HEK293 (cell line): ENCODE results near the gene ADAMTSL4.

Experiments used
- GLIS1 ChIP-seq: fragments of 450-650 bp; formaldehyde crosslinking; IDR thresholded peaks from 2 replicates; pipeline ENCODE4 v1.5.1; 2016; ENCODE audit warnings: missing biosample characterization, missing genetic modification characterization
- KLF17 ChIP-seq: fragments of 450-650 bp; formaldehyde crosslinking; IDR thresholded peaks from 2 replicates; pipeline ENCODE4 v1.5.1; 2016; ENCODE audit warnings: missing biosample characterization, missing genetic modification characterization
- PRDM2 ChIP-seq: fragments of 450-650 bp; formaldehyde crosslinking; IDR thresholded peaks from 2 replicates; pipeline ENCODE4 v1.5.1; 2016; ENCODE audit warnings: missing biosample characterization, missing genetic modification characterization, borderline replicate concordance
- RBAK ChIP-seq: fragments of 450-650 bp; formaldehyde crosslinking; IDR thresholded peaks from 2 replicates; pipeline ENCODE4 v1.5.1; 2016; ENCODE audit warnings: missing biosample characterization, missing genetic modification characterization
- SP7 ChIP-seq: fragments of 450-650 bp; formaldehyde crosslinking; IDR thresholded peaks from 2 replicates; pipeline ENCODE4 v1.5.1; 2016; ENCODE audit warnings: missing biosample characterization, missing genetic modification characterization
- YY2 ChIP-seq: fragments of 450-650 bp; formaldehyde crosslinking; IDR thresholded peaks from 2 replicates; pipeline ENCODE4 v1.5.1; 2016; ENCODE audit warnings: missing biosample characterization, missing genetic modification characterization
- ZBTB21 ChIP-seq: fragments of 450-650 bp; formaldehyde crosslinking; IDR thresholded peaks from 2 replicates; pipeline ENCODE4 v1.5.1; 2017; ENCODE audit warnings: missing biosample characterization, missing genetic modification characterization
- ZNF10 ChIP-seq: fragments of 450-650 bp; formaldehyde crosslinking; IDR thresholded peaks from 2 replicates; pipeline ENCODE4 v1.5.1; 2017; ENCODE audit warnings: missing biosample characterization, missing genetic modification characterization
- ZNF114 ChIP-seq: fragments of 450-650 bp; formaldehyde crosslinking; IDR thresholded peaks from 2 replicates; pipeline ENCODE4 v1.5.0; 2017; ENCODE audit warnings: missing biosample characterization, missing genetic modification characterization
- ZNF174 ChIP-seq: fragments of 450-650 bp; formaldehyde crosslinking; IDR thresholded peaks from 2 replicates; pipeline ENCODE4 v1.5.0; 2017; ENCODE audit warnings: missing biosample characterization, mild to moderate bottlenecking, missing genetic modification characterization
- ZNF175 ChIP-seq: fragments of 450-650 bp; formaldehyde crosslinking; IDR thresholded peaks from 2 replicates; pipeline ENCODE4 v1.5.1; 2016; ENCODE audit warnings: missing biosample characterization, missing genetic modification characterization
- ZNF202 ChIP-seq: fragments of 450-650 bp; formaldehyde crosslinking; IDR thresholded peaks from 2 replicates; pipeline ENCODE4 v1.5.1; 2016; ENCODE audit warnings: missing biosample characterization, missing genetic modification characterization, borderline replicate concordance
- ZNF24 ChIP-seq: fragments of 450-650 bp; formaldehyde crosslinking; IDR thresholded peaks from 2 replicates; pipeline ENCODE4 v1.5.1; 2016; ENCODE audit warnings: missing biosample characterization, missing genetic modification characterization
- ZNF26 ChIP-seq: fragments of 450-650 bp; formaldehyde crosslinking; IDR thresholded peaks from 2 replicates; pipeline ENCODE4 v1.5.1; 2016; ENCODE audit warnings: missing biosample characterization, missing genetic modification characterization
- ZNF302 ChIP-seq: fragments of 450-650 bp; formaldehyde crosslinking; IDR thresholded peaks from 2 replicates; pipeline ENCODE4 v1.5.1; 2016; ENCODE audit warnings: missing biosample characterization, missing genetic modification characterization, low read depth
- ZNF324 ChIP-seq: fragments of 450-650 bp; formaldehyde crosslinking; IDR thresholded peaks from 2 replicates; pipeline ENCODE4 v1.5.1; 2016; ENCODE audit warnings: missing biosample characterization, missing genetic modification characterization
- ZNF391 ChIP-seq: fragments of 450-650 bp; formaldehyde crosslinking; IDR thresholded peaks from 2 replicates; pipeline ENCODE4 v1.5.1; 2016; ENCODE audit warnings: low read depth, missing biosample characterization, missing genetic modification characterization, borderline replicate concordance
- ZNF670 ChIP-seq: fragments of 450-650 bp; formaldehyde crosslinking; IDR thresholded peaks from 2 replicates; pipeline ENCODE4 v1.5.1; 2016; ENCODE audit warnings: missing biosample characterization, missing genetic modification characterization, low read depth
- ZNF843 ChIP-seq: fragments of 450-650 bp; formaldehyde crosslinking; IDR thresholded peaks from 2 replicates; pipeline ENCODE4 v1.5.1; 2016; ENCODE audit warnings: missing biosample characterization, missing genetic modification characterization
- TF ChIP-seq, protein P1 (sequence below): fragments of 450-650 bp; formaldehyde crosslinking; IDR thresholded peaks from 2 replicates; pipeline ENCODE4 v1.5.0; 2017; ENCODE audit warnings: missing biosample characterization, missing genetic modification characterization, borderline replicate concordance
- TF ChIP-seq, protein P2 (sequence below): fragments of 450-650 bp; formaldehyde crosslinking; IDR thresholded peaks from 2 replicates; pipeline ENCODE4 v1.5.1; 2017; ENCODE audit warnings: missing biosample characterization, mild to moderate bottlenecking, missing genetic modification characterization, moderate library complexity
- TF ChIP-seq, protein P3 (sequence below): fragments of 450-650 bp; formaldehyde crosslinking; IDR thresholded peaks from 2 replicates; pipeline ENCODE4 v1.5.1; 2016; ENCODE audit warnings: missing biosample characterization, missing genetic modification characterization
- TF ChIP-seq, protein P4 (sequence below): IDR thresholded peaks from 2 replicates; pipeline ENCODE4 v1.6.1; 2011; ENCODE audit warnings: mild to moderate bottlenecking, low read depth, low read length, borderline replicate concordance

ADAMTSL4 gene

DNA sequence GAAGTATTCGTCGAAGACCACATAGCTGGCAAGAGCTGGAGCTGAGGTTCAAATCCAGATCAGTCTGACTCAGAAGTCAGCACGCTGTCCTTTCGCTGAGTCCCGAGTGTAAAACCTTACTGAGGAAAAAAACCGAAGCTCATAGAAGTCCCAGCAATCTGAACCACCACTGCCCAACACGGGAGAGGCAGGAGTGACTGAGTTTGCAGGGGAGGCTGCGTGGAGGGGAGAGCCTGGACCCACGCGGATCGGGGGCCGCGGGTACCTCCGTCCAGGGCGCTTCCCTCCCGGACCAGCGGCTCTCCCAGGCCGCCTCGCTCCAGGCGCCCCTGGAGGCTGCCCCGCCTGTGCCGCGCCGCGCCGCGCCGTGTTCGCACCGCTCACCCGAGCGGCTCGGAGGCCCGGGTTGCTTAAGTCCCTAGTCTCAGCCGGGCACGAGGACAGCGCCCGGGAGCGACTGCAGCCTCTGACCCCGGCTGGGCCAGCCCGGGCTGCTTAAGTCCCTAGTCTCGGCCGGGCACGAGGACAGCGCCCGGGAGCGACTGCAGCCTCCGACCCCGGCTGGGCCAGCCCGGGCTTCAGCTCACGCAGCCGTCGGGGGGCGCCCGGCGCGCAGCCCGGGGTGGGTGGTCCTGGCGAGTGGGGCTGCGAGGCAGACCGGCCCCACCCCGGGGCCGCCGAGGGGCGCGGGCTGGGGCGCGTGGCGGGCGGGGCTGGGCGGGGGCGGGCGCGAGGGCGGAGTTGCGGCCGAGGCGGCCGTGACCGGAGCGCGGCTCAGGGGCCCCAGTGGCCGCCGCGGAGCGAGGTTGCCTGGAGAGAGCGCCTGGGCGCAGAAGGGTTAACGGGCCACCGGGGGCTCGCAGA is at the start of gene ADAMTSL4 (continued):
- TF ChIP-seq ZNF202 (tag by site-specific recombination) = no peak
- TF ChIP-seq KLF17 (tag by site-specific recombination) = no peak
- no peak for TF ChIP-seq ZNF175 (tag by site-specific recombination)
- TF ChIP-seq, protein P1, sequence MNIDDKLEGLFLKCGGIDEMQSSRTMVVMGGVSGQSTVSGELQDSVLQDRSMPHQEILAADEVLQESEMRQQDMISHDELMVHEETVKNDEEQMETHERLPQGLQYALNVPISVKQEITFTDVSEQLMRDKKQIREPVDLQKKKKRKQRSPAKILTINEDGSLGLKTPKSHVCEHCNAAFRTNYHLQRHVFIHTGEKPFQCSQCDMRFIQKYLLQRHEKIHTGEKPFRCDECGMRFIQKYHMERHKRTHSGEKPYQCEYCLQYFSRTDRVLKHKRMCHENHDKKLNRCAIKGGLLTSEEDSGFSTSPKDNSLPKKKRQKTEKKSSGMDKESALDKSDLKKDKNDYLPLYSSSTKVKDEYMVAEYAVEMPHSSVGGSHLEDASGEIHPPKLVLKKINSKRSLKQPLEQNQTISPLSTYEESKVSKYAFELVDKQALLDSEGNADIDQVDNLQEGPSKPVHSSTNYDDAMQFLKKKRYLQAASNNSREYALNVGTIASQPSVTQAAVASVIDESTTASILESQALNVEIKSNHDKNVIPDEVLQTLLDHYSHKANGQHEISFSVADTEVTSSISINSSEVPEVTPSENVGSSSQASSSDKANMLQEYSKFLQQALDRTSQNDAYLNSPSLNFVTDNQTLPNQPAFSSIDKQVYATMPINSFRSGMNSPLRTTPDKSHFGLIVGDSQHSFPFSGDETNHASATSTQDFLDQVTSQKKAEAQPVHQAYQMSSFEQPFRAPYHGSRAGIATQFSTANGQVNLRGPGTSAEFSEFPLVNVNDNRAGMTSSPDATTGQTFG (tag by site-specific recombination) = no peak
- TF ChIP-seq PRDM2 = no peak
- TF ChIP-seq RBAK (tag by site-specific recombination) = no peak
- TF ChIP-seq ZNF324 = no peak
- TF ChIP-seq ZNF10 (tag by site-specific recombination) = no peak
- TF ChIP-seq, protein P2, sequence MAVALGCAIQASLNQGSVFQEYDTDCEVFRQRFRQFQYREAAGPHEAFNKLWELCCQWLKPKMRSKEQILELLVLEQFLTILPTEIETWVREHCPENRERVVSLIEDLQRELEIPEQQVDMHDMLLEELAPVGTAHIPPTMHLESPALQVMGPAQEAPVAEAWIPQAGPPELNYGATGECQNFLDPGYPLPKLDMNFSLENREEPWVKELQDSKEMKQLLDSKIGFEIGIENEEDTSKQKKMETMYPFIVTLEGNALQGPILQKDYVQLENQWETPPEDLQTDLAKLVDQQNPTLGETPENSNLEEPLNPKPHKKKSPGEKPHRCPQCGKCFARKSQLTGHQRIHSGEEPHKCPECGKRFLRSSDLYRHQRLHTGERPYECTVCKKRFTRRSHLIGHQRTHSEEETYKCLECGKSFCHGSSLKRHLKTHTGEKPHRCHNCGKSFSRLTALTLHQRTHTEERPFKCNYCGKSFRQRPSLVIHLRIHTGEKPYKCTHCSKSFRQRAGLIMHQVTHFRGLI = no peak
- no peak for TF ChIP-seq SP7
- no peak for TF ChIP-seq ZNF391
- TF ChIP-seq ZNF114 (tag by site-specific recombination) = no peak
- TF ChIP-seq ZNF670 = no peak
- no peak for TF ChIP-seq ZBTB21 (tag by site-specific recombination)
- no peak for TF ChIP-seq ZNF26 (tag by site-specific recombination)
- TF ChIP-seq YY2 (tag by site-specific recombination) = no peak
- TF ChIP-seq, protein P3, sequence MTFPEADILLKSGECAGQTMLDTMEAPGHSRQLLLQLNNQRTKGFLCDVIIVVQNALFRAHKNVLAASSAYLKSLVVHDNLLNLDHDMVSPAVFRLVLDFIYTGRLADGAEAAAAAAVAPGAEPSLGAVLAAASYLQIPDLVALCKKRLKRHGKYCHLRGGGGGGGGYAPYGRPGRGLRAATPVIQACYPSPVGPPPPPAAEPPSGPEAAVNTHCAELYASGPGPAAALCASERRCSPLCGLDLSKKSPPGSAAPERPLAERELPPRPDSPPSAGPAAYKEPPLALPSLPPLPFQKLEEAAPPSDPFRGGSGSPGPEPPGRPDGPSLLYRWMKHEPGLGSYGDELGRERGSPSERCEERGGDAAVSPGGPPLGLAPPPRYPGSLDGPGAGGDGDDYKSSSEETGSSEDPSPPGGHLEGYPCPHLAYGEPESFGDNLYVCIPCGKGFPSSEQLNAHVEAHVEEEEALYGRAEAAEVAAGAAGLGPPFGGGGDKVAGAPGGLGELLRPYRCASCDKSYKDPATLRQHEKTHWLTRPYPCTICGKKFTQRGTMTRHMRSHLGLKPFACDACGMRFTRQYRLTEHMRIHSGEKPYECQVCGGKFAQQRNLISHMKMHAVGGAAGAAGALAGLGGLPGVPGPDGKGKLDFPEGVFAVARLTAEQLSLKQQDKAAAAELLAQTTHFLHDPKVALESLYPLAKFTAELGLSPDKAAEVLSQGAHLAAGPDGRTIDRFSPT (tag by site-specific recombination) = no peak
- TF ChIP-seq, protein P4, sequence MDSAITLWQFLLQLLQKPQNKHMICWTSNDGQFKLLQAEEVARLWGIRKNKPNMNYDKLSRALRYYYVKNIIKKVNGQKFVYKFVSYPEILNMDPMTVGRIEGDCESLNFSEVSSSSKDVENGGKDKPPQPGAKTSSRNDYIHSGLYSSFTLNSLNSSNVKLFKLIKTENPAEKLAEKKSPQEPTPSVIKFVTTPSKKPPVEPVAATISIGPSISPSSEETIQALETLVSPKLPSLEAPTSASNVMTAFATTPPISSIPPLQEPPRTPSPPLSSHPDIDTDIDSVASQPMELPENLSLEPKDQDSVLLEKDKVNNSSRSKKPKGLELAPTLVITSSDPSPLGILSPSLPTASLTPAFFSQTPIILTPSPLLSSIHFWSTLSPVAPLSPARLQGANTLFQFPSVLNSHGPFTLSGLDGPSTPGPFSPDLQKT = no peak
- TF ChIP-seq GLIS1 = peak; percentile 86
- TF ChIP-seq ZNF843 (tag by site-specific recombination) = no peak
- no peak for TF ChIP-seq ZNF302 (tag by site-specific recombination)
- TF ChIP-seq ZNF24 (tag by site-specific recombination) = no peak
- no peak for TF ChIP-seq ZNF174
